ENCODE measurements around the gene SNX1.

Gene SNX1

DNA sequence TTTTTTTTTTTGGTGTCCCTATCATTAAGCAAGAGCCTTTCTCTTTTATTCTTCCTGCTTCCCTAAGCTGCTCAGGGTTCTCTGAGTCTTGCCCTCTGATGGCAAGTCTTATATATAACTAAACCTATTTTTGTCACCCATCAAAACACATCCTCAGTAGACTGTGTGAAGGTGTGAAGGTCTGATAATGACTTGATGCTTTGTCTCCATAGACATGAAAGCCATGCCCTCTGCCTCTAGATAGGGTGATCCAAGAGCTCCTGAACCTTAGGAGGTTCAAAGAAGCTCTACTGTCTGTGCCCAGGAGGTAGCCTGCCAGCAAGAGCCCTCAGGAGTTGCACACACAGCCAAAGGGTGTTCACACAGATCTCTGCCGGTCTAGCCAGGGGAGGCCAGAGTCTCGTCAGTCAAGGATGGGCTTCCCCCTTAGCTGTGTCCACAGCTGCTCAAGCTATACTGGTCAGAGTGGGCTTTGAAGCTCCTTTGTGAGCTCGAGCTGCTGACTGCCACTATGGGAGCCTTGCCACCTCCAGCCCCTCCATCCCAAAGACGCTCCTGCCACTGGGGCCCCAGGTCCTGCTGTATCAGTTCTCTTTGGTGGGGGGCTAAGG lies 42.7 kb downstream of the SNX1 start:
- CTCF ChIA-PET: interaction anchor here (2.3 kb wide), 1 partner anchor 14 kb away, joined by 7 read pairs; the partner anchor contains the start of gene SNX22
- no peak overlapping the region for H3K4me3 ChIP-seq (ENCODE audit: low read depth, low read length)
- no peak for DNase-seq (ENCODE audit: low read depth, low spot score)
- TF ChIP-seq, protein P1, sequence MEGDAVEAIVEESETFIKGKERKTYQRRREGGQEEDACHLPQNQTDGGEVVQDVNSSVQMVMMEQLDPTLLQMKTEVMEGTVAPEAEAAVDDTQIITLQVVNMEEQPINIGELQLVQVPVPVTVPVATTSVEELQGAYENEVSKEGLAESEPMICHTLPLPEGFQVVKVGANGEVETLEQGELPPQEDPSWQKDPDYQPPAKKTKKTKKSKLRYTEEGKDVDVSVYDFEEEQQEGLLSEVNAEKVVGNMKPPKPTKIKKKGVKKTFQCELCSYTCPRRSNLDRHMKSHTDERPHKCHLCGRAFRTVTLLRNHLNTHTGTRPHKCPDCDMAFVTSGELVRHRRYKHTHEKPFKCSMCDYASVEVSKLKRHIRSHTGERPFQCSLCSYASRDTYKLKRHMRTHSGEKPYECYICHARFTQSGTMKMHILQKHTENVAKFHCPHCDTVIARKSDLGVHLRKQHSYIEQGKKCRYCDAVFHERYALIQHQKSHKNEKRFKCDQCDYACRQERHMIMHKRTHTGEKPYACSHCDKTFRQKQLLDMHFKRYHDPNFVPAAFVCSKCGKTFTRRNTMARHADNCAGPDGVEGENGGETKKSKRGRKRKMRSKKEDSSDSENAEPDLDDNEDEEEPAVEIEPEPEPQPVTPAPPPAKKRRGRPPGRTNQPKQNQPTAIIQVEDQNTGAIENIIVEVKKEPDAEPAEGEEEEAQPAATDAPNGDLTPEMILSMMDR (IDR thresholded peaks at IDR 0.05; ENCODE audit: insufficient read depth, low read length, missing control alignments): no peak
- POLR2A ChIA-PET: no interaction called here

DNA sequence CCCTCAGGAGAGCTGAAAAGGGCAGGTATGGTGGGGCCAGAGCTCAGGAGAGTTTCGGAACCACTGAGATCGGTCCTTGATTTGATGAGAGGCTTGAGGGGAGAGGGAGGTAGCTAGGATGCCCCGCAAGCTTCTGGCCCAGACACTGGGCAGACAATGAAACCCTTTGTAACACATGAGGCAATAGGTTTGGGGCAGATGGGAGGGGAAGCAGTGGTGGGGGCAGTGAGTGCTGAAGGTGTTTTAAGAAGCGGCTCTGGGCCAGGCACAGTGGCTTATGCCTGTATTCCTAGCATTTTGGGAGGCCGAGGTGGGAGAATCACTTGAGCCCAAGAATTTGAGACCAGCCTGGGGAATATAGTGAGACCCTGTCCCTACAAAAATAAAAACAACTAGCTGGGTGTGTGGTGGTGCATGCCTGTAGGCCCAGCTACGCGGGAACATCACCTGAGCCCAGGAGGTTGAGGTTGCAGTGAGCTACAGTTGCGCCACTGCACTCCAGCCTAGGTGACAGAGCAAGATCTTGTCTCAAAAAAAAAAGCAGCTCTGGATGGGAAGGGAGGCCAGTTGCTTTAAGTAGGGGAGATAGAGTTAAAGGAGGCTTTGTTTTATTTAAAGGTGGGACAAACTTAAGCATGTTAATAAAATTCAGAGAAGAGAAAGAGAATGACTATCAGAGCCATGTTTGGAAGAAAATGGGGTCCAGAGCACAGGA lies 46.2 kb downstream of the SNX1 start:
- TF ChIP-seq, protein P1 (IDR thresholded peaks at IDR 0.05; ENCODE audit: insufficient read depth, low read length, missing control alignments): no peak

DNA sequence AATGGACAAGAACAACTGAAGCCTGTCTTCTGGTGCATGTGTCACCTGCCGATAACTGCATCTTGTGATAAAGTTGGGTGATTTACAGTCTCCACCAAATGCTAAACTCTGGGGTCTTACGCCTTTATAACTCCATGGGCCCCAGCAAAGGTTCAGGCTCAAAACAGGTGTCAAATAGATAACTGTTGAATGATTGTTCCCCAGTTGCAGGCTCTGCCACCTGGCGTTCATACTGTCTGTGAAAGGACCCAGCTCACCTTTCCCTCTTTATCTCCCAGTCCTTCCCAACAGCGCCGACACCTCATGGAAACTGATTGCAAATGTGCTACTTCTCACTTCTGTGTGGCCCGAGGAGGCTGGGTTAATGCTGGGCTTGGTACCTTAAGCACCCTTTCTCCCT lies 47.5 kb downstream of the SNX1 start:
- CTCF ChIA-PET: interaction anchor here (3.3 kb wide), 1 partner anchor 11 kb away, joined by 32 read pairs; no protein-coding TSS in a partner anchor
- POLR2A ChIA-PET: no interaction called here
- no peak for DNase-seq (ENCODE audit: low read depth, low spot score)
- no peak overlapping the region for H3K4me3 ChIP-seq (ENCODE audit: low read depth, low read length)
- TF ChIP-seq, protein P1 (IDR thresholded peaks at IDR 0.05; ENCODE audit: insufficient read depth, low read length, missing control alignments): no peak

More for the DNA sequence above, 46.2 kb downstream of the SNX1 start:
- no peak overlapping the region for H3K4me3 ChIP-seq (ENCODE audit: low read depth, low read length)
- POLR2A ChIA-PET: no interaction called here
- DNase-seq (ENCODE audit: low read depth, low spot score): no peak
- CTCF ChIA-PET: interaction anchor here (0.8 to 1.5 kb wide), 3 partner anchors 10 to 12 kb away, joined by 3 read pairs; no protein-coding TSS in a partner anchor

DNA sequence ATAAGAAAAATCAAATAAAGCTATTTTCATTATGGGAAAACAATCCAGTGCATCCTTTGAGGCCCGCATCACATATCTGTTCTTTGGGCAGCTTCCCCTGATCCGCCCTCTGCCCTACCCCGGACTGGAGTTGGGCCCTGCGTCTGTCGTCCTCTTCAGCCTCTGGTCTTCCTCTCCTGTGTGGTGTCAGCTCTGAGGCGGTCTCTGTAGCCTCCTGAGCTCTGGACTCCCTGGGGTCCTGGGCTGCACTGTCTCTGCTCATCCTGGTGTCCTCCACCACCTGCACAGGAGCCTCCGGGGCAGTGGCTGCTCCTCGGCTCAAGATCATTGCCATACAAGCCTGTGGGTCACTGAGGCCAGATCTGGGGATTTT lies 48.4 kb downstream of the SNX1 start:
- POLR2A ChIA-PET: interaction anchor here (0.8 kb wide), 1 partner anchor 14 kb away, joined by 3 read pairs; no protein-coding TSS in a partner anchor
- TF ChIP-seq, protein P1 (IDR thresholded peaks at IDR 0.05; ENCODE audit: insufficient read depth, low read length, missing control alignments): no peak
- H3K4me3 ChIP-seq (ENCODE audit: low read depth, low read length): no peak overlapping the region
- CTCF ChIA-PET: interaction anchor here (3.3 kb wide), 1 partner anchor 10 kb away, joined by 32 read pairs; no protein-coding TSS in a partner anchor
- DNase-seq (ENCODE audit: low read depth, low spot score): no peak

DNA sequence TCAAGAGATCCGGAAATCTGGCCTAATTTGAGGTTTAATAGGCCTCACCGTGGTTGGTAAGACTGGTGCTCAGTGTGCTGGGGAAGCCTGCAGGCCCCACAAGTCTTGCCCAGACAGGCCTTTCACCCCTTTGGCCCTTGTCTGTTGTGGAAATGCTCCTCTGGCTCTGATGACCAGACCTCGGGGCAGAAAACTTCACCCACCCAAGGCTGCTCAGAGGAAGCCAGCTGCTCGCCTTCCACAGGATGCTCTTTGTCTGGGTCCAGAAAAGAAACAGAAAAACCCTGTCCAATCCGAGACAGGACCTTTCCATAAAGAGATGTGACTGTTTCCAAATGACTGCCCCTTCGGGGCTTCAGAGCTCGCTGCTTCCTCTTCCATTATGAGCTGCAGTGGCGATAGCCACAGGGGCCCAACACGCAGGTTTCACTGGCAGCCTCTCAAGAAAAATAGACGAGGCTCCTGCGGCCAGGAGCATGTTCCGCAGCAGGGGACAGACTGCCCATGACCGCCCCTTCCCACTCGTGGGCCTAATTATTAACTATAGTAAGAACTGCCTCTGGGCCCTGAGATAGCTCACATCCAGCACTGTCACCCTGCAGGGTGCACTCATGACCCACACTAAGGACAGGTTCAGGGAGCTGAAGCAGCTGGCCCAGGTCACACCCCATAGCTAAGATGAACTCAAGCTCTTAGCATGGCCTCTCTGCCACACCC lies 48.9 kb downstream of the SNX1 start:
- POLR2A ChIA-PET: interaction anchor here (0.6 kb wide), 1 partner anchor 154 kb away, joined by 5 read pairs; no protein-coding TSS in a partner anchor
- TF ChIP-seq, protein P1 (IDR thresholded peaks at IDR 0.05; ENCODE audit: insufficient read depth, low read length, missing control alignments): no peak
- H3K4me3 ChIP-seq (ENCODE audit: low read depth, low read length): no peak overlapping the region

More for the DNA sequence above, 48.9 kb downstream of the SNX1 start:
- DNase-seq (ENCODE audit: low read depth, low spot score): no peak
- CTCF ChIA-PET: interaction anchor here (3.3 to 5.8 kb wide), 2 partner anchors 9 to 13 kb away, joined by 27 to 32 read pairs; no protein-coding TSS in a partner anchor
